Fibroblast of villous mesenchyme (primary cell): Measurements from ENCODE around the gene IFT74. TPM values are rescaled to one million over a fixed set of nuclear protein-coding genes. Genes with fewer than 3 reads are reported as not detected.

Source experiments
- DNase-seq: peaks from one replicate; pipeline ENCODE4 v3.0.0-alpha.2; 2010; ENCODE audit warnings: low read depth
- H3K4me3 ChIP-seq: 2 replicates; pipeline ENCODE4 v1.5.1; 2011; ENCODE audit warnings: low read depth, mild to moderate bottlenecking, low read length
- total RNA-seq: library from RNA; depleted of rRNA; stranded (reverse); fragments of >200 nt; gene quantifications from 2 replicates; pipeline ENCODE4 v1.2.3, GENCODE V29; 2012
- TF ChIP-seq, protein P1 (sequence below): IDR thresholded peaks from 2 replicates; pipeline ENCODE4 v1.5.1; 2012; ENCODE audit warnings: low read depth, mild to moderate bottlenecking, low read length; ENCODE audit not compliant: insufficient read depth

IFT74 gene
- total RNA-seq, 1 donor: 15.5 TPM

- H3K4me3 ChIP-seq: no peak overlapping the region
- TF ChIP-seq, protein P1, sequence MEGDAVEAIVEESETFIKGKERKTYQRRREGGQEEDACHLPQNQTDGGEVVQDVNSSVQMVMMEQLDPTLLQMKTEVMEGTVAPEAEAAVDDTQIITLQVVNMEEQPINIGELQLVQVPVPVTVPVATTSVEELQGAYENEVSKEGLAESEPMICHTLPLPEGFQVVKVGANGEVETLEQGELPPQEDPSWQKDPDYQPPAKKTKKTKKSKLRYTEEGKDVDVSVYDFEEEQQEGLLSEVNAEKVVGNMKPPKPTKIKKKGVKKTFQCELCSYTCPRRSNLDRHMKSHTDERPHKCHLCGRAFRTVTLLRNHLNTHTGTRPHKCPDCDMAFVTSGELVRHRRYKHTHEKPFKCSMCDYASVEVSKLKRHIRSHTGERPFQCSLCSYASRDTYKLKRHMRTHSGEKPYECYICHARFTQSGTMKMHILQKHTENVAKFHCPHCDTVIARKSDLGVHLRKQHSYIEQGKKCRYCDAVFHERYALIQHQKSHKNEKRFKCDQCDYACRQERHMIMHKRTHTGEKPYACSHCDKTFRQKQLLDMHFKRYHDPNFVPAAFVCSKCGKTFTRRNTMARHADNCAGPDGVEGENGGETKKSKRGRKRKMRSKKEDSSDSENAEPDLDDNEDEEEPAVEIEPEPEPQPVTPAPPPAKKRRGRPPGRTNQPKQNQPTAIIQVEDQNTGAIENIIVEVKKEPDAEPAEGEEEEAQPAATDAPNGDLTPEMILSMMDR: no peak
- DNase-seq: no peak
These were observed 17.8 kb downstream of the IFT74 start for GRCh38 chr9:26973989-26974388.

GRCh38 chr9:26974927-26975326 is 18.7 kb downstream of the IFT74 start:
- DNase-seq: no peak
- H3K4me3 ChIP-seq: no peak overlapping the region
- TF ChIP-seq, protein P1: no peak

GRCh38 chr9:26975728-26976707 is 19.8 kb downstream of the IFT74 start:
- H3K4me3 ChIP-seq: no peak overlapping the region
- TF ChIP-seq, protein P1: peak; percentile 73
- peak; percentile 63 for DNase-seq

DNA sequence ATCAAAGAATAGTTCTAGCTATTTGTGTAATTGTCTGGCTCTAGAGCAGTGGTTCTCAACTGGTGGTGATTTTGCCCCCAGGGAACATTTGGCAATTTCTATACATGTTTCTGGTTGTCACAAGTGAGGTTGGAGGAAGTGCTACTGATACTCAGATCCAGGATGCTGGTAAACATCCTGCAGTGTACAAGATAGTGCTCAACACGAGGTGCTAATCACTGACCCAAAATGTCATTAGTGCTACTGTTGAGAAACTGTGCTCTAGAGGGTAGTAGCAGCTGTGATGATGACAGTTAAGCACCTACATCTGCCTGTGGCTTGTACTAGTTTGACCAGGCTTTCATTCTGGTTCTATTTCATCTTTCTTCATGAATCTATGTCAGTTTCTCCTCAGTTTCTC is 27.1 kb downstream of the IFT74 start:
- TF ChIP-seq, protein P1: no peak
- no peak for DNase-seq
- no peak overlapping the region for H3K4me3 ChIP-seq

GRCh38 chr9:26995810-26996209 is 39.6 kb downstream of the IFT74 start:
- DNase-seq: no peak
- TF ChIP-seq, protein P1: no peak
- no peak overlapping the region for H3K4me3 ChIP-seq

- H3K4me3 ChIP-seq: no peak overlapping the region
- no peak for DNase-seq
- TF ChIP-seq, protein P1: no peak
These were observed 47.3 kb downstream of the IFT74 start for GRCh38 chr9:27003426-27004077.
